ENCODE measurements around the gene SLC46A3.
"Not testable (repeated sequence)": the region's sequence is repeated elsewhere in the genome, so short reads cannot be mapped to it uniquely, and the experiment has no call there.

SLC46A3 gene

DNA sequence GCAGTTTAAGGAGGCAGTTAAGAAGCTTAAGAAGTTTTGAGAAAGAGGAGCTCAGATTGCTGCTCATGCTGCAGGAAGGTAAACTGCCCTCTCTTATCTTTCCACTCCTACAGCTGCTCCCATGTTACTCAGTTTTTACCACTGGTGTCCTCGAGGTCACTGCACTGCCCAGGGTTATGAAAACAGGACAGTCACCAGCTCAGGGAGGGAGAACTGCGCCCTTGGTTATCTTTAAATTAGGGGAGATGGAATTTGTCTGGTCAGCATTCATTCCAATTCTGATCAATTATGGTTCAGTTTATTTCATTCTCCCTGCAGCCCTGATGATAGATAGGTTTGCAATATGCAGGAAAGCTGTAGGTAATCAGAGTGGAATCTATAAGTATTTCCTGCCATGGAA, 10.8 kb upstream of the SLC46A3 start:
- DNase-seq (ENCODE audit: low read depth): no peak

DNA sequence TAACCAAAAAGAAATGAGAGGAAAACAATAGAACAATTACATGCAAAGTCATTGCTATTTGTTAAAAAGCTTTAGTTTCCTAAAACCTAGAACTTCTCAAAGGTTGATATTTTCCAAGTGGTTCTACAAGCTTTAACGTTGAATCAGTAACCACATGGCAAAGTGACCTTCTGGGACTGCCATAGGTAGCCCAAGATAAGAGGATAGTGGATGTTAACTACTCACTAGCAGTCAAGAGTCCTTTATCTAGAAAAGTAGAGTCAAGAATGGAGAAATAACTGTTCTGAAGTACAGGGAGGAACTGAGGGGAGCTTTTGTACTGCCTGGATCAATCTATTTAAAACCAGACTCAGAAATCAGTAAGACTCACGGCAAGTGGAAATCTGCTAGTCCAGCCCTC, 9.9 kb upstream of the SLC46A3 start:
- DNase-seq (ENCODE audit: low read depth): no peak

DNA sequence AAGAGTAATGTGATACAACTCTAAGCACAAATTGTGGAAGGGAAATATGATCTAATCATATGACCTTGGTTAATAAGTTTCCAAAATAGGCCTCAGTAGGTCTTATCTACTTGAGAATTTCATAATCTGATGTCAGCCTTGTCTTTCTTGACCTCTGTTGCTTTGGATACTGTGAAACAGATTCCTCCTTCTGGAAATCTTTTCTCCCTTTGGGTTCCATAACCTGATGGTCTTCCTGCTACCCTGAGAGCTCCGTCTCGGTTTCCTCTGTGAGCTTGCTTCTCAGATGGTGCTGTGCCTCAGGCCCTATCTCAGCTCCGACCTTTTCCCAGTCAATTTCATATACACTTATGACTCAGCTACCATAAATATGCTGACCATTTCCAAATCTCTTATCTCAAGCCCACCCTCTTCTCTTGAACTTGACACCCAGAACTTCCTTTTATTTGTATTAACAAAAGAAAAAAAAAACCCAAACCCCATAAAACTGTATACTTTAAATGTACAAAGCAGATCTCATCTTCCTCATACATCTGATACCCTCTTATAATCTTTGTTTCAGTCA, 6.4 kb upstream of the SLC46A3 start:
- DNase-seq (ENCODE audit: low read depth): no peak

DNA sequence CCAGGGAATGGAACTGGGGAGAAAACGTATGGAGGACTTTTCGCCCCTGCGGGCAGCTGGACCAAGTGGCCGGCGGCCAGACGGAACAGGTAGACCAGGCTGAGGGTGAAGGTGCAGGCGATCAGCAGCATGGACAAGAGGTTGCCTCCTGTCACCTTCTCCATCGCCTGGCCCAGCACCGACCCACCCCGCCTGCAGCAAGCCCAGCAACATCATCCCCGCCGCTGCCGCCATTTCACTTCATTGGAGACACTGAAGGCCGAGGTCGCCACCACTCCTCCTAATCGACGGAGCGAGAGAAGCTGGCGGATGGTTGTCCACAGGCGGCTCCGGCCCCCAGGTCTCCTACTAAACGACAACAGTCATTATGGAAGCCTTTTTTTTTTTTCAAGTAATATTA, 5.0 kb upstream of the SLC46A3 start:
- no peak for DNase-seq (ENCODE audit: low read depth)

DNA sequence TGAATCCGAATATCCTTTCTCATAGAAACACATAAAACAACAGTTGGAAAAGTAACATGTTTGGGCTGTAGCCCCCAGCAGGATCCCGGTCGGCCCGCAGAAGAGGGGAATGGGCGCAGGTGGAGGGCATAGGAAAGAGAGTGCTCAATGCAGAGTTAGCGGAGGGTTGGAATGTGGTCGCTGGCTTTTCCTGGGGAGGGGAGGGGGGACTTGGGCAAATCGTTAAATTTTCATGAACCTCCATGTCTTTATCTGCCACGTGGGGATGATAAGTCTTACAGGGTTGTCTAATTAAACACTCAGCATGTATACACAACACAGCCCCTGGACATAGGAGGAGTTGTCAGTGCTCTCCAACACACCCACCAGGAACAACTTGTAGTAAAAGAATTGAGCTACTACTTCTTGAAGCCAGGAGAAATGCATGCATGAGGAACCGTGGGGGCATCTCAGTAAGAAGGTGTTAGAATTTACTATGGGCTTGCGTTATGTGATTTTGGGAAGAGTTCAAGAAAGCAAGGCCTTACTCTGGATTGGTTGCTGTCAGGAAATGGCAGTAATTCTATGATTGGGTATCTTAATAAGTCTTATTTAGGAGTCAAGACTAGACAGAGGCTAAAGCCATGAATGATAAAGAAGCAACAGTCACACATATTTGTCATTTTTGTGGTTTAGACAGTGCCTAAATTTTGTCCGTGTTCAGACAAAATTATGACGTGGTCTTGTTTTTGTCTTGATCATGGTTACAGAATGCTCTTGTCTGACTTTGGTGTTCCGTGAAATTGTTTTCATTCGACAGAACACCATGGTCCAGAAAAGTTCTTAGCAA, 671 bp upstream of the SLC46A3 start:
- no peak for DNase-seq (ENCODE audit: low read depth)

DNA sequence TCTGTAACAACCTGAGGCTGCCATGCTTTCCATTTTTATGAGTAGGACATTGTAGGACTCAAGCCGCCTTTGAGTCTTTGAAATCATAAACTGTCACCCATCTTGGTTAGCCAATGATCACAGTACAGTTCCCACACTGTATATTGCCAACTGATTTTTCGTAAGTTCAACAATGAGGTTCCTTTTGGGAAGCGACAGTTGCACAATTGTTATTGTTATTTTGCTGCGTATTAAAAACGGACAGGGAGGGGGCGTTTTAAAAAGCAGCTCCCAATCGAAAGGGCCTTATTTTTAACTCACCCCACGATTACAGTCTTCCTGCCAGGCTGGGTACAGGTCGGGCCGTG, 601 bp downstream of the SLC46A3 start:
- DNase-seq (ENCODE audit: low read depth): no peak

DNA sequence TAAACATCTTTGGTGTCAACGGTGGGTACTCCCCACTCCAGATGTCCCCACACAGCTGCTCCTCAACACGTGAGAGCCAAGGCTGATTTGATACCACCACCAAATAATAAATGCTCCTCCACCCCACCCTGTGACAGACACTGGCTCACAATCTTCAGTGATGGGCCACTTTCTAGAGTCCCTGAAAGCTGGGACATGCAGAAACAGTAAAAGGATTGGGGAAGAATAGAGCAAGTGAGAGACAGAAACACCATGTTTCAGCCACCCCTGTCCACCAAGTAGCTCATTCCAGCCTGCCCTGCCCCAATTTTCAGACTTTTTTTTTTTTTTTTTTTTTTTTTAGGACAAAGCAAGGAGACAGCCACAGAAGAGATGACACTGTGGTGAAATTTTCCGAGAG, 1.6 kb downstream of the SLC46A3 start:
- DNase-seq (ENCODE audit: low read depth): no peak

DNA sequence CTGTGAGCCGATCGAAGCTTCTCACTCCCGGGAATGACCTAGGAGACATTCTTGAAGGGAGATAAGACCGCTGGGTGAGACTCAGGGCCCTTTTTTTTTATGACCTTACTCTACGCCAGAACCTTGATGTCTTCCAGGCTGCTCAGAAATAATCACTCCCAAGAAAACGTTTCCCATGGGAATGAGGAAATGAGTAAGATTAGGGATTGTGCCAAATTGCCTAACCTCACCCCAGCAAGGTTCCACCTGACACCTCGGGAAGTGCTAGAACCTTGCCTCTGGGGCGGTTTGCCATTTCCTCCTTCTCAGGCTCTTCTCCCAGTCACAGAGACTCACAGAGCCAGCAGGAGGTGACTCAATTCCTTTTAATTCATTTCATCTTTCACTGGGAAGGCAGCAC, 2.3 kb downstream of the SLC46A3 start:
- no peak for DNase-seq (ENCODE audit: low read depth)

DNA sequence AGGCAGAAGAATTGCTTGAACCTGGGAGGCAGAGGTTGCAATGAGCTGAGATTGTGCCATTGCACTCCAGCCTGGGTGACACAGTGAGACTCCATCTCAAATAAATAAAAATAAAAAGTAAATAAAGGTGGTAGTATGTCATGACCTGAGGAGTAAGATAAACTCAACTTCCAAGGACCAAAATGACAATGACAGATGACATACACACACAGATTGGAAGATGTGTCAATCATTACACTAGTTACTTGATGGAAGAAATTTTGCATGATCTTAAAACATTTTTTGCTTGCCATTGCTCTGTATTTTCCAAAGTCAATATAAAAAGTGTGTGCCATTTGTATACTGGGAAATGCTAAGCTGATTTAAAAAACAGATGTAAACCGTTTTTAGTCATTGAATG, 4.1 kb downstream of the SLC46A3 start:
- DNase-seq (ENCODE audit: low read depth): no peak

DNA sequence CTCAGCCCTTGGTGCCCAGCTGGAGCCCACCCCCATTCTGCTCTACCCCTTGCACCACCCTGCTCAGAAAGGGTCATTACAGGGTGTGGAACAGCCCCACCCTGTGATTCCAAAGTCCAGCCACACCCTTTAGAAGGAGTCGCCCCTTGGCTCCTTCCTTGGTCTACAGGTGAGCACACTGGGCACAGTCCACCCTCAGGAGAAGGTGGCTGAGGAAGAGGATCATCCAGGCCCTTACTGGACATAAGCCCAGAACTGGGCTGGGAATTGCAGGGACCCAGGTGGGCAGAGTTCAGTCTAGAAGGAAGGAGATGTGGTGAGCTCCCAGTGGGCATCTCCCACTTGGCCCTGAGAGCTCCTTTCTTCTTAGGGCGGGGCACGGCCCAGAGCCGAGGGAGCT, 8.6 kb downstream of the SLC46A3 start:
- no peak for DNase-seq (ENCODE audit: low read depth)

DNA sequence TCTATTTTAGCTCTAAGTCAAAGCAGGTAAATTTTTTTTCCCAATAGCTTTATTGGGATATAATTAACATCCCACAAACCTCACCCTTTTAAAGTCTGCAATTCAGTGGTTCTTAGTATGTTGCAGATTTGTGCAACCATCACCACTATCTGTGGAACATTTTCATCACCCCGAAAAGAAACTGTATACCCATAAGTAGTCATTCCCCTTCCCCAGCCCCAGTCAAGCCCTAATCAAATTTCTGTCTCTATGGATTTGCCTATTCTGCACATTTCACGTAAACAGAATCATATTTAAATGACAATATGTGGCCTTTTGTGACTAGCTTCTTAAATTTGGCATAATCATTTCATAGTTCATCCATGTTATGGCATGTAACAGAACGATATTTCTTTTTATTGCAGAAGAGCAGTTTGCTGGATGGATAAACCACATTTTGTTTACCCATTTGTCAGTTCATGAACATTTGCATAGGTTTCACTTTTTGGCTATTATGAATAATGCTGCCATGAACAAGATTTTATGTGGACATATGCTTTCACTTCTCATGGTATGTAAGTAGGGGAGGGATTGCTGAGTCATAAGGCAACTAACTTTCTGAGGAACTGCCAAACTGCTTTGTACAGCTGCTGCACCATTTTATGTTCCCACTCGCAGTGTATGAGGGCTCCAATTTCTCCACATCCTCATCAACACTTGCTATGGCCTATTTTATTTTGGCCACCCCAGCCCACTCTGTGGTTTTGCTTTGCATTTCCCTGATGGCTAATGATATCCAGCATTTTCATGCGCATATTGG, 10.9 kb downstream of the SLC46A3 start:
- no peak for DNase-seq (ENCODE audit: low read depth)

DNA sequence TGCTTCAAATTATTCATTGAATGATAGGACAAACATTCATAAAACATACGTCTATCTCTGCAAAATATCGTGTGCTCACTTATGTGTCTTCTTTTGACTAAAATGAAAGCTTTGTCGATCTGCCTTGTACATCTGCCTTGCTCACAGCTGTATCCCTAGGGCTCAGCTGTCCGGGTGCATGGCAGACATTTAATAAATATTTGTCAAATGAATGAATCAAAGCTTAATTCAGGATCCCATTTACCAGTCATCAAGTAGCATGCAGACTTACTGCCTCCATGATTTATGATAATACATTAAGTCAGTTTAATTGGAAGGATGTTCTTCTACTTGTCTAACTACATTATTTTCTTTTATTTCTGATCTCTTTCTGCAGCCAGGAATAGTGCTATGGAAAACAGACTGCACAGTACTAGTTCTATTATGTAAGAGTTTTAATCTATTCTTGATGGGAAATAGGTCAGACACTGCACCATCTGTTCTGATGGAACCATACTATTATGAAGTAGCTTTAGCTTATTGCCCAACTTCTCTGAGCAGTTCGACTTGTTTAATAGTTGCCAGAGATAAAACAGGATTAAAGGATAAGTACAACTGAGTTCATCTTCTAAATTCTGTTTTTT, 13.2 kb downstream of the SLC46A3 start:
- no peak for DNase-seq (ENCODE audit: low read depth)

DNA sequence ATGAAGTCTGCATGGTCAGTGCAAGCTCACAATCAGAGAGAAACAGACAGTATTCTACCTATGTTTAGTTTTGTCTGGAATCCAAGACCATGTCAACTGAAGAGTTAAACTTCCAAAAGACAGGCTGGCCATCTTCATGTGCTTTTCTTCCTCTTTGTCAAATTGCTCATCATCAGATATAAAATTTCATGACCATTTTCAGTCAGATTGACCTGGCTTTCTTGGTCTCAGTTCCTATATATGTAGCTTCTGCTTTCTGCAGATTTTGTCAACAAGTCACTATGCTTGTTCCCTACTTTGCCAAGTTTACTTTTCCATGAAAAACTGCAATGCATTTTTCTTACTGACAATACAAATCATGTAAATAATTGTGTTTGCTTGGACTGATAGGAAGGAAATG, 13.9 kb downstream of the SLC46A3 start:
- no peak for DNase-seq (ENCODE audit: low read depth)

DNA sequence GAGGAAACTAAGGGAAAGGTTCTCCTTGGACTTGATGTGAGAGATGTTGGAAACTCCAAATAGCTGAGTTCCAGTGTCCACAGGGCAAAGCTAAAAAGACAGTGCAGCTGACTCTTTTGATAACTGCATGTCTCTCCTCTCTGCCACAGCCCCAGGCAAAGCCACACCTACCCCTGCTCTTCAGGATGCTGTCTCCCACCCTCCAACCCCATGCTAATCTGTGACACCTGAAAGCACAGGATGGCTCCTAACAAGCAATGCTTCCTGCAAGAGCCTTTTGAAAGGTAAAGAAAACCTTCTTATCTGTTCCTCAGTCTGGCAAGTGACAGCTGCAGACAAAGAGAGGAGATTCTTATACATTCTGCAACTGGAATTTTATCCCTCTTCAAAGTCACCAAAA, 14.5 kb downstream of the SLC46A3 start:
- DNase-seq (ENCODE audit: low read depth): no peak

DNA sequence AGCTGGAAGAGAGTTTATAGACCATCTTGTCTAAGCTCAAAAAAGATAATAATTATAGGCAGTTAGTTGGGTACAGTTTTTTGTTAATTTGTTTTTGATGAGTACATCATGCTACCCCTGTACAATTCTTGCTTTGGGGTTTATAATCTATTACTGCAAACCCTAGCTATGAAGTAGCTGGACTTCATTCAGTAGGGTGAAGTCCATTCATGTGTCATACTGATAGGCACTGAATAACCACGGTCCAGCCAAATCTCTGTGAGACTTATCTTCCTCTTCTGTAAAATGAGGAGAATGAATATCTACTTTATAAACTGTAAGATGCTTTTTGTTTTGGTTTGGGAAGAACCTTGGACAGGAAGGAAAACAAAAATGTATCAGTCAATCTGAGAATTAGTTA, 19.5 kb downstream of the SLC46A3 start:
- no peak for DNase-seq (ENCODE audit: low read depth)

DNA sequence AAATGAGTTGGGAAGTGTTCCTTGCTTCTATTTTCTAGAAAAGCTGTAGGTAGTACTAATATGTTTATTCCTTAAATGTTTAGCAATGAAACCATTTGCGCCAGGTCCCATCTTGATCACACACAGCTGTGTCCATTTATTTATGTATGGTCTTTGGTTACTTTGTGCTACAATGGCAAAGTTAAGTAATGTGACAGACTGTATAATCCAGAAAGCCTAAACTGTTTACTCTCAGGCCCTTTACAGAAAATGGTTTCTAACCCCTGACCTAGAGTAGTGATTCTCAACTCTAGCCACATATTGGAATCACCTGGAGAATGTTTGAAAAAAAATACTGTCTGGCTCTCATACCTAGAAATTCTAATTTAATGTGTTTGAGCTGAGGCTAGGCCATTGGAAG, 21.3 kb downstream of the SLC46A3 start:
- no peak for DNase-seq (ENCODE audit: low read depth)

DNA sequence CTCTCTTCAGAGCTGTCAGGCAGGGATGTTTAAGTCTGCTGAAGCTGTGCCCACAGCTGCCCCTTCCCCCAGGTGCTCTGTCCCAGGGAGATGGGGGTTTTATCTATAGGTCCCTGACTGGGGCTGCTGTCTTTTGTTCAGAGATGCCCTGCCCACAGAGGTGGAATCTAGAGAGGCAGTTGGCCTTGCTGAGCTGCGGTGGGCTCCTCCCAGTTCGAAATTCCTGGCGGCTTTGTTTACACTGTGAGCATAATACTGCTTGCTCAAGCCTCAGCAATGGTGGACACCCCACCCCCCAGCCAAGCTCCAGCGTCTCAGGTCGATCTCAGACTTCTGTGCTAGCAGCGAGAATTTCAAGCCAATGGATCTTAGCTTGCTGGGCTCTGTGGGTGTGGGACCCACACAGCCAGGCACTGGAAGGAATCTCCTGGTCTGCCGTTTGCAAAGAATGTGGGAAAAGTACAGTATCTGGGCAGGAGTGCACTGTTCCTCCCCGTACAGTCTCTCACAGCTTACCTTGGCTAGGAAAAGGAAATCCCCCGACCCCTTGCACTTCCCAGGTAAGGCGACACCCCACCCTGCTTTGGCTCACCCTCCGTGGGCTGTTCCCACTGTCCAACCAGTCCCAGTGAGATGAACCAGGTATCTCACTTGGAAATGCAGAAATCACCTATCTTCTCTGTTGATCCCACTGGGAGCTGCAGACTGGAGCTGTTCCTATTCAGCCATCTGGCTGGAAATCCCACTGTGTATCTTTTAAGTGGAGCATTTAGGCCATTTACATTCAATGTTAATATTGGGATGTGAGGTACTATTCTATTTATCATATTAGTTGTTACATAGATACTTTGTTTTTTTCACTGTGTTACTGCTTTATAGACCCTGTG, 24.9 kb downstream of the SLC46A3 start:
- not testable (repeated sequence) for DNase-seq (ENCODE audit: low read depth)

DNA sequence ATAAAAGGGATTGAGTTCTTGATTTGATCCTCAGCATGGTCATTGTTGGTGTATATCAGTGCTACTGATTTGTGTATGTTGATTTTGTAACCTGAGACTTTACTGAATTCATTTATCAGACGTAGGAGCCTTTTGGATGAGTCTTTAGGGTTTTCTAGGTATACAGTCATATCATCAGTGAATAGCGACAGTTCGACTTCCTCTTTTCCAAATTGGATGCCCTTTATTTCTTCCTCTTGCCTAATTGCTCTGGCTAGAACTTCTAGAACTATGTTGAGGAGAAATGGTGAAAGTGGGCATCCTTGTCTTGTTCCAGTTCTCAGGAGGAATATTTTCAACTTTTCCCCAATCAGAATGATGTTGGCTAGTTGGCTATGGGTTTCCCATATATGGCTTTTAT, 32.9 kb downstream of the SLC46A3 start:
- no peak for DNase-seq (ENCODE audit: low read depth)

DNA sequence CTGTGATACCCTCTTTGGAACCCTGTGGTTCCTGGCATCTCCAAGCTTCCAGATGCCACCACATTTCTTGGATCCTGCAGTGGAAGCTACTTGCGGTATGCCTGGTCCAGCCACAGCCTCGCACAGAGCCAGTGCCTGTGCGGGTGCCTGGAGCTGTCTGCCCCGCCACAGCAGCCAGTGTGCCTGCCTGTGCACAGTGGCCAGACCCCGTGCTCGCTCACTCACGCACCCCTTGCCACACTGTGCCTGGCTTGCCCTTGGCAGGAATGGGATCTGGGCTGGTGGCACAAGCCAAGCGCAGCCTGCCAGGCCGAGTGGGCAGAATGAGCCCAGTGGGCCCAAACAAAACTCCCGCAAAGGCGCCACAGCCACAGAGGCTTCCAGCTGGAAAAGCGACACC, 33.7 kb downstream of the SLC46A3 start:
- no peak for DNase-seq (ENCODE audit: low read depth)

DNA sequence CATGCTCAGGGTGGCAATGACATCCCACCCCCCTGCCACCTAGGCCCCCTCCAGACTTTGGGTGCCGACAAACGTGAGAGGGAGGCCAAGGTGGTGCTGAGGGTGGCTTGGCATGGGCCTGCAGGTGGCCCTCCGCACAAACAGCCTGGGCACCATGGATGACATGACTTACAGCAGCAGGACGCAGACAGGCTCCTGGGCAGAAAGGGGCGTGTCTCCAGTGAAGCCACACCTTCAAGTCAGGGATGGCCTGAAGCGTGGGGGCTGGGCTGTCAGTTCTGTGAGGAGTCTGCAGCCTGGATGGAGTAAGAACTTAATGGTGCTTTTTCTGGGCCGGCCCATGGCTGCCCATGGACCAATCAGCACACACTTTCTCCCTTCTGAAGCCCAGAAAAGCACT, 34.5 kb downstream of the SLC46A3 start:
- no peak for DNase-seq (ENCODE audit: low read depth)

DNA sequence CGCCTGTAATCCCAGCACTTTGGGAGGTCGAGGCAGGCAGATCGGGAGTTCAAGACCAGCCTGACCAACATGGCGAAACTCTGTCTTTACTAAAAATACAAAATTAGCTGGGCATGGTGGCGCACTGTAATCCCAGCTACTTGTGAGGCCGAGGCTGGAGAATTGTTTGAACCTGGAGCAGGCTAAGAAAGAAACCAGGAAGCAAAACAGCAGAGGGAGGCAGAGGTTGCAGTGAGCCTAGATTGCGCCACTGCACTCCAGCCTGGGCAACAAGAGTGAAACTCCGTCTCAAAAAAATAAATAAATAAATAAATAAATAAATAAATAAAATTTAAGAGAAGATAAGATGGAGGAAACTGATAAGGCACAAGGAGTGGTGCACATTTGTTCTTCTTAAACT, 35.6 kb downstream of the SLC46A3 start:
- not testable (repeated sequence) for DNase-seq (ENCODE audit: low read depth)

DNA sequence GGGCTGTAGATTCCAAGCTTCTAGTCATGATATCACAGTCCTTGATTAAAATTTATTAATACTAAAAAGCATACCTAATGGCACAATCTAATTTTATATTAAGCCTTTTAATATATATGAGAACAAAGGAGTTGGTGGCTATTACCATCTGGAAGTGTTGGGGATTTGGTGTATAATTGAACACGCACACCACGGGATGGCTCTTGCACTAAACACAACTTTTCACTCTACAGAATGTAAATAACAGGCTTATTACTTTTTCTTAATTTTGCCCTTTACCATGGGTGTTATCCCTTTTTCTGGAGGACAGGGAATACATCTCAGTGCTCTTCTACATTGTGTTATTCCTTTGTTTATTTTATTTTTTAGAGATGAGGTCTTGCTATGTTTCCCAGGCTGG, 38.2 kb downstream of the SLC46A3 start:
- DNase-seq (ENCODE audit: low read depth): no peak

All from HS-27A (cell line).